ENCODE data around the gene L3MBTL4.

Gene L3MBTL4

GRCh38 chr18:5975111-5976002, 439.4 kb downstream of the L3MBTL4 start:
- TF ChIP-seq CTCF (IDR thresholded peaks at IDR 0.05), result no peak
- no peak for DNase-seq (ENCODE audit: low spot score)
- Histone ChIP-seq H3K4me3 (no peak overlapping the region), H3K27ac (no peak overlapping the region)

- no peak overlapping the region for H3K4me3 ChIP-seq
- DNase-seq (ENCODE audit: low spot score), result no peak
- no peak overlapping the region for H3K27ac ChIP-seq
- no peak for TF ChIP-seq CTCF (IDR thresholded peaks at IDR 0.05)
These were observed 440.0 kb downstream of the L3MBTL4 start for GRCh38 chr18:5974696-5975095.

GRCh38 chr18:5973099-5973498, 441.6 kb downstream of the L3MBTL4 start:
- no peak for TF ChIP-seq CTCF (IDR thresholded peaks at IDR 0.05)
- no peak overlapping the region for H3K4me3 ChIP-seq
- no peak for DNase-seq (ENCODE audit: low spot score)
- H3K27ac ChIP-seq, result no peak overlapping the region

- TF ChIP-seq CTCF (IDR thresholded peaks at IDR 0.05), result no peak
- no peak for DNase-seq (ENCODE audit: low spot score)
- Histone ChIP-seq H3K27ac (no peak overlapping the region), H3K4me3 (no peak overlapping the region)
These were observed 442.4 kb downstream of the L3MBTL4 start for GRCh38 chr18:5972298-5972697.

- no peak for DNase-seq (ENCODE audit: low spot score)
These were observed 444.7 kb downstream of the L3MBTL4 start for GRCh38 chr18:5969989-5970403.

GRCh38 chr18:5969355-5969988, 445.2 kb downstream of the L3MBTL4 start:
- no peak for TF ChIP-seq CTCF (IDR thresholded peaks at IDR 0.05)

More at GRCh38 chr18:5969989-5970403, 444.7 kb downstream of the L3MBTL4 start:
- Histone ChIP-seq H3K4me3 (no peak overlapping the region), H3K27ac (no peak overlapping the region)
- TF ChIP-seq CTCF (IDR thresholded peaks at IDR 0.05), result no peak

More at GRCh38 chr18:5969355-5969988, 445.2 kb downstream of the L3MBTL4 start:
- no peak overlapping the region for H3K4me3 ChIP-seq
- no peak overlapping the region for H3K27ac ChIP-seq
- DNase-seq (ENCODE audit: low spot score), result no peak

Data from coronary artery (tissue), 2 donors.